SK-N-DZ (cell line): ENCODE data around the gene ZNF804B.
"Not testable (repeated sequence)": the region's sequence is repeated elsewhere in the genome, so short reads cannot be mapped to it uniquely, and the experiment has no call there.

Experiments
- DNase-seq: peaks from one replicate; pipeline ENCODE4 v3.0.0-alpha.2; 2015; ENCODE audit warnings: low spot score

The ZNF804B gene

GRCh38 chr7:89085580-89085979, 326.1 kb downstream of the ZNF804B start:
- peak; percentile 3 for DNase-seq

- no peak for DNase-seq
These were observed 332.1 kb downstream of the ZNF804B start for GRCh38 chr7:89091550-89091949.

- DNase-seq: no peak
These were observed 334.8 kb downstream of the ZNF804B start for GRCh38 chr7:89094269-89094668.

GRCh38 chr7:89103564-89103963, 344.1 kb downstream of the ZNF804B start:
- no peak for DNase-seq

- DNase-seq: no peak
These were observed 345.5 kb downstream of the ZNF804B start for GRCh38 chr7:89104748-89105685.

- no peak for DNase-seq
These were observed 364.4 kb downstream of the ZNF804B start for GRCh38 chr7:89123871-89124270.

GRCh38 chr7:89129600-89130375, 370.3 kb downstream of the ZNF804B start:
- DNase-seq: no peak

GRCh38 chr7:89133357-89133756, 373.9 kb downstream of the ZNF804B start:
- DNase-seq: no peak

- DNase-seq: no peak
These were observed 374.3 kb downstream of the ZNF804B start for GRCh38 chr7:89133819-89134218.

GRCh38 chr7:89145801-89146200, 386.3 kb downstream of the ZNF804B start:
- no peak for DNase-seq

- no peak for DNase-seq
These were observed 400.6 kb downstream of the ZNF804B start for GRCh38 chr7:89160107-89160506.

GRCh38 chr7:89165421-89165820, 405.9 kb downstream of the ZNF804B start:
- DNase-seq: no peak

- DNase-seq: no peak
These were observed 411.1 kb downstream of the ZNF804B start for GRCh38 chr7:89170628-89171027.

- DNase-seq: no peak
These were observed 422.6 kb downstream of the ZNF804B start for GRCh38 chr7:89182116-89182515.

GRCh38 chr7:89183712-89184111, 424.2 kb downstream of the ZNF804B start:
- no peak for DNase-seq

- no peak for DNase-seq
These were observed 441.3 kb downstream of the ZNF804B start for GRCh38 chr7:89200758-89201157.

GRCh38 chr7:89223900-89224395, 464.4 kb downstream of the ZNF804B start:
- DNase-seq: no peak

- not testable (repeated sequence) for DNase-seq
These were observed 469.2 kb downstream of the ZNF804B start for GRCh38 chr7:89228688-89229171.

GRCh38 chr7:89238156-89238555, 478.7 kb downstream of the ZNF804B start:
- DNase-seq: no peak

- no peak for DNase-seq
These were observed 486.7 kb downstream of the ZNF804B start for GRCh38 chr7:89246196-89246595.

GRCh38 chr7:89247207-89247606, 487.7 kb downstream of the ZNF804B start:
- no peak for DNase-seq

- no peak for DNase-seq
These were observed 499.6 kb downstream of the ZNF804B start for GRCh38 chr7:89259085-89259484.
